Measurements from ENCODE around the gene CHD1.

GRCh38 chr5:98927989-98928872, 576 bp downstream of the CHD1 start:
- TF ChIP-seq POLR2AphosphoS5 (IDR thresholded peaks at IDR 0.05): no peak
- TF ChIP-seq, protein P1, sequence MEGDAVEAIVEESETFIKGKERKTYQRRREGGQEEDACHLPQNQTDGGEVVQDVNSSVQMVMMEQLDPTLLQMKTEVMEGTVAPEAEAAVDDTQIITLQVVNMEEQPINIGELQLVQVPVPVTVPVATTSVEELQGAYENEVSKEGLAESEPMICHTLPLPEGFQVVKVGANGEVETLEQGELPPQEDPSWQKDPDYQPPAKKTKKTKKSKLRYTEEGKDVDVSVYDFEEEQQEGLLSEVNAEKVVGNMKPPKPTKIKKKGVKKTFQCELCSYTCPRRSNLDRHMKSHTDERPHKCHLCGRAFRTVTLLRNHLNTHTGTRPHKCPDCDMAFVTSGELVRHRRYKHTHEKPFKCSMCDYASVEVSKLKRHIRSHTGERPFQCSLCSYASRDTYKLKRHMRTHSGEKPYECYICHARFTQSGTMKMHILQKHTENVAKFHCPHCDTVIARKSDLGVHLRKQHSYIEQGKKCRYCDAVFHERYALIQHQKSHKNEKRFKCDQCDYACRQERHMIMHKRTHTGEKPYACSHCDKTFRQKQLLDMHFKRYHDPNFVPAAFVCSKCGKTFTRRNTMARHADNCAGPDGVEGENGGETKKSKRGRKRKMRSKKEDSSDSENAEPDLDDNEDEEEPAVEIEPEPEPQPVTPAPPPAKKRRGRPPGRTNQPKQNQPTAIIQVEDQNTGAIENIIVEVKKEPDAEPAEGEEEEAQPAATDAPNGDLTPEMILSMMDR (IDR thresholded peaks at IDR 0.05): no peak

All from esophagus muscularis mucosa (tissue), 3 donors.